Kidney glomerular epithelial cell (primary cell): ENCODE data around the gene NR4A3.
A peak's percentile ranks its signal among the peaks of the same experiment; 100 is the strongest.
"Not testable (repeated sequence)": the region's sequence is repeated elsewhere in the genome, so short reads cannot be mapped to it uniquely, and the experiment has no call there.

Source experiments
- DNase-seq: peaks from one replicate; lab custom pipeline; 2025; lab: John Stamatoyannopoulos, UW

The NR4A3 gene

DNA sequence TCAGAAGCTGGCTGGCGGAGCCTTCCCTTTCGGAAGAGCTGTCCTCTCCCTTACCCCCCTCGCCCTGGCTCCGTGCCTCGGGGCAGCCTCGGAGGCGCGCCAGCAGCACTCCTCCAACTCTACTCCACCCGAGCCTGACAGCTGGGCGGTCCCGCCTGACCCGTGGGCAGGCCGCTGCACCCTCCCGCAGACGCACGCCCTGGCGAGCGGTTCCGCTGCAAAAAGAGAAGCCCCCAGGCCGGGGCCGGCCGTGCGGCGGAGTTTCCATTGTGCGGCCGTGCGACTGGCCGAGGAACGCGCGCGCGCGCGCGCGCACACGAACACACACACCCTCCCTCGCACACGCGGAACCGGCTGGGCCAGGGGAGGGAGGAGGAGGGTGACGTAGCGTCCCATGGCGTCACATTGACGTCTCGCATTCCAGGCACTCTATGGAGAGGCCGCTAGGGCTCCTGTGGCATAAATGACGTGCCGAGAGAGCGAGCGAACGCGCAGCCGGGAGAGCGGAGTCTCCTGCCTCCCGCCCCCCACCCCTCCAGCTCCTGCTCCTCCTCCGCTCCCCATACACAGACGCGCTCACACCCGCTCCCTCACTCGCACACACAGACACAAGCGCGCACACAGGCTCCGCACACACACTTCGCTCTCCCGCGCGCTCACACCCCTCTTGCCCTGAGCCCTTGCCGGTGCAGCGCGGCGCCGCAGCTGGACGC lies at the start of gene NR4A3:
TSS of gene NR4A3 (plus strand) at position 490 of the 713 bp plus-strand sequence. CDS start 6,158 bp downstream, outside the sequence.
- DNase-seq, result peak; percentile 88

DNA sequence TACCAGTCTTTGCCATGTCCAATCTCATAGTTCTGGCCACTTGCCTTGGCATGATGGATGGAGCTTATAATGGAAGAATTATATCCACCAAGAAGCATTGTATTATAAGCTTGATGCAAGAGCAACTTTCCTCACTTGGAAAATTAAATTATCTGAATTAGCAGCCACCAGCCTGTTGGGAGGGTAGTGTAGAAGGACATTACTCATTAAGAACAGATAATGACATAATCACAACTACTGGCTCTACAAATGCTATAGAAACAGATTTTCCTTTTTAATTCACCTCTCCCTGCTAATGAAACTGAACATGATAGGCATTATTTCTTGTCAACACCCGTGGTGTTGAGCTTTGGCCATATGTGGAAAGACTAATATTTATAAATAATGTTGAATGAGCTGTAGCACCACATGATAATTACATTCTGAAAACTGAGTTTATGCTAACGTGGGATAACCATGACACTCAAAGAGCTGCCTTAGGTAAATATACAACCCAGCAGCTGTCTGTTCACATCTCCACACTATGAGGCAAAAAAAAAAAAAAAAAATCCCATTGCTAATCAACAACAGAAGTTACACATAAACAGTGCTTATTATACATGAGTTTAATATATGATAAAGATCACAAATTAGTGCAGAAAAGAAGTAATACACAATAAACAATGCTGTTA lies 48.1 kb upstream of the NR4A3 start:
- DNase-seq, result no peak

DNA sequence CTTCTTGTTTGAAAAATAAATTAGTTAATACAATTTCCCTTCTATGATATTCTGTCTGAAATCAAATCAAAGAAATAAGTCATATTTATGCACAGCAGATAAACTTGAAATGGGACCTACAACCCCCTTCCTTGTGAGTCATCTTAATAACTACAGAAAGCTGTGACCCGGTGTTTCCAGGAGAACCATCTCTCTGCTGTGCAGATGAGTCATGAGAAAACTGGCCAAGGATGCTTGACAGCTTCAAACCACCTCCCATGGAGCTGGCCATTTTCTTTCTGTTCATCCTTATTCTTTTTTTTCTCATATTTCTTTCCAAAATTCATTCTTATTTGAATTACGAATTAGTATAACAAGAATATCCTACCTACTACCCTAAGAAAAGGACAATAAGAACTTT lies 43.4 kb upstream of the NR4A3 start:
- peak; percentile 76 for DNase-seq

DNA sequence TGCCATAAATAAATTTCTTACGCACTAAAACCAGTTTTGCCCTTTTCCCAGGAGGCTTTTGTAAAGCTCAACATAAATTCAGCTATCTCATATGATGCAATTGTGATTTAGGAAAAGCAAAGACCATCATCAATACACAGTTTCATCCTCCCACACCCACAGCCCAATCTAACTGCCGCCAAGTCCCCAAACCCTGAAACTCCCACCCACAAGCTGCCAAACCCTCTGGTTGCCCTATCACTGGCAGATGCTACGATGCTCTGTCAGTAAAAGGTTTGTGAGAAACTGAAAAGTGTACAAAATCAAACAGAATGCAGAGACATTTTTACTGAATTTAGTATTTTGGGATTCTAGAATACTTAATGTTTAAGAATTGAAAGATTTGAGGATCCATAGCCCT lies 42.8 kb upstream of the NR4A3 start:
- DNase-seq, result no peak

DNA sequence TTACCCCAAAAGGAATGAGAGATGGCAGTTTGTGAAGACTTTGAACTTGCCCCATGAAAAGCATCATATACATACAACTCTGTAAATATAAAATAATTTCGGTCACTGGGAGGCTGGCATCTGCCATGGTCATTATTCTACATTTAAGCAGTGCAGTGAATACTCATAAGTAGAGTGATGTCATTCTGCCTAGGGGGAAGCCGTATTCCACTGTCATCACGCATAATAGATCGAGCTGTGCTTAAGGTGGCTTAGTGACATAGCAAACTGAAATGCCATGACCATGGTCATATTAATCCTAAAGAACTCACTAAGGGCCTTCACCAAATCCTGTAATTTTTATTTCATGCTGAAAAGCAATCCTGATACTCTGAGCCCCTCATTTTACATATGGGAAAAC lies 42.4 kb upstream of the NR4A3 start:
- DNase-seq, result no peak

DNA sequence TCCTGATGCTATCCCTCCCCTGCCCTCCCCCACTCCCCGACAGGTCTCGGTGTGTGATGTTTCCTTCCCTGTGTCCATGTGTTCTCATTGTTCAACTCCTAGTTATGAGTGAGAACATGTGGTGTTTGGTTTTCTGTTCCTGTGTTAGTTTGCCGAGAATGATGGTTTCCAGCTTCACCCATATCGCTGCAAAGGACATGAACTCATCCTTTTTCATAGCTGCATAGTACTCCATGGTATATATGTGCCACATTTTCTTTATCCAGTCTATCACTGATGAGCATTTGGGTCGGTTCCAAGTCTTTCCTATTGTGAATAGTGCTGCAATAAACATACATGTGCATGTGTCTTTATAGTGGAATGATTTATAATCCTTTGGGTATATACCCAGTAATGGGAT lies 39.3 kb upstream of the NR4A3 start:
- DNase-seq, result not testable (repeated sequence)

DNA sequence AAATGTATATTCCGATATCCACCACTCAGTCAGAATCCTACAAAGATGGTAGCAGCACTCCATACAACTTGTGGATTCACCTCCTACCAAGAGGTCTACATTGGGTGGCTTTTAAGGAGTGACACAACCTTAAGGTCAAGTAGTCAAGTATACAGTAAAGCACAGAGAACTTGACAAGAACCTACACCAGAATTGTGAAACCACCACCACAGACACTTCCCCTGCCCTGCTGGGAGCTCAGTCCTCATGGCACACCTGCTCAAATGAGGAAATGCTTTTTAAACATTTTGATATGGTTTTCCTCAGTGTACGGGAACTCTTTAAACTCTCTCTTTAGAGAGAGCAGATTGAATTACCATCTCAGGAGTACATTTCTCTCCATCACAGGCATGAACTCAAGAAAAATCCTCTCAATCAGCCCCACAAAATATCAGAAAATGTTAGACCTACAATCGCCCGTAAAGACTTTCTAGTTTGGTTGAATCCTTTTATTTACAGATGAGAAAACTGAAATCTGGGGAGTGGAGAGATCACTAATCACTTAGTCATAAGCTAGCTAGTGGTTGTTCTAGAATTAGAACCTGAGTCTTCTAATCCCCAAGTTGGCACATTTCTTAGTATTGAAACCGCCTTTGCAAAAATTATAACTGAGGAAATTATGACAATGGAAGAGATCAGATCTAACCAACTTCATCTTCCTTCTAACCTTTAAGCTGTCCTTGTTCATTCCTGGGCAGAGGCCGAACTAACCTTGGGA lies 38.5 kb upstream of the NR4A3 start:
- no peak for DNase-seq

DNA sequence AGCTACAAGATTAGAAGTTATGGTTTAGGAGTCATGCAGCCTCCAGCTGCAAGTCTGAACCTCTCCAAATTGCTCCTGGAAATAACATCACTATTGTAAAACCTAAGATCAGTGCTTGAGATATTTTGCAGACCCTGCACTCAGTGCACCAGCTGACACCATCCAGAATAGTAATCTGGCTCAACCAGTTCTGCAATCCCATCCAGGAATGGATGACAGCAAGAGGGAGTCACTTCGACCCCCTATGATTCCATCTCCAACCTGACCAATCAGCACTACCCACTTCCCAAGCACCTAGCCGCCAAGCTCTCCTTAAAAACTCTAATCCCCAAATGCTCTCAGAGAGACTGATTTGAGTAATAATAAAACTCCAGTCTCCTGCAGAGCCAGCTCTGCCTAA lies 37.9 kb upstream of the NR4A3 start:
- DNase-seq, result no peak

DNA sequence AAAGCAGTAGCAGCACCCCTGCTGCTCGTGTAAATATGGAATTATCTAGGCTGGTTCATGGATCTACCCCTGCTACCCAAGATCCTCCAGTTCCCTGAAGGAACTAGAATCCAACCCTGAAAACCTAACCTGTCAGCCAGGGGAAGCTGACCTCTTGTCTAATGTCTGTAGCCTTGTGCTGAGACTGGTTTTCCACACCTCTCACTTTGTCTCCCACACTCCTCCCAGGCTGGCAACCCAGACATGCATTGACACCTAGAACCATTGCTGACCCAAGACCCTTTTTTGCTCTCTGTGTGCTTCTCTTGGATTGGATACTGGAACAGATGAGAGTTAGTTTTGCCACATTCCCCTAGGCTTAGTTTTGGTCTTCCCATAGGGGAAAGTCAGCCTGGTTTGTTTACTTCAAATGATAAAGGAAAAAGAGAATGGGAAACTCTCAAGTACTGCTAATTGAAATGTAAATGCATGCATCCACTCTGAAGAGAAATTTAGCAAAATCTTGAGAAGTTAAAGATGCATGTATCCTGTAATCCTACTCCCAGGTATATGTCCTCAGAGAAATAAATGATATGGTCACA lies 36.6 kb upstream of the NR4A3 start:
- DNase-seq, result no peak

DNA sequence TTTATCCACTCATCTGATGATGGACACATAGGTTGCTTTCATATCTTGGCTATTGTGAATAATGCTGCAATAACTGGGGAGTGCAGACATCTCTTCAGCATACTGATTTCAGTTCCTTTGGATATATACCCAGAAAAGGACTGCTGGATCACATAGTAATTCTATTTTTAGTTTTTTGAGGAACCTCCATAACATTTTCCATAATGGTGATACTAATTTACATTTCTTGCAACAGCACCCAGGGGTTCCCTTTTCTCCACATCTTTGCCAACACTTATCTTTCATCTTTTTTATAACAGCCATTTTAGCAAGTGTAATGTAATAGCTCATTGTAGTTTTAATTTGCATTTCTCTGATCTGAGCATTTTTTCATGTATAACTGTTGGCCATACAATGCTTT lies 34.1 kb upstream of the NR4A3 start:
- DNase-seq, result no peak

DNA sequence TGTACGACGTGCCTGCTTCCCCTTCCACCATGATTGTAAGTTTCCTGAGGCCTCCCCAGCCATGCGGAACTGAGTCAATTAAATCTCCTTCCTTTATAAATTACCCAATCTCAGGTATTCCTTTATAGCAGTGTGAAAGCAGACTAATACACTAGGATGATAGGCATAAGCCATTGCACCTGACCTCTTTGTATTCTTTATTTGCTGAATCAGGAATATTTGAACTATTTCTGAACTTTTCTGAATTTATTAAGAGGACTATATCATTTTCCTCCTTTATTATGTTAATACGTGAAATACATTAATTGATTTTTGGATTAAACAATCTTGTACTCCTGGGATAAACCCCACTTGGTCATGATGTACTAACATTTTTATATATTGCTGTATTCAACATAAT lies 28.2 kb upstream of the NR4A3 start:
- no peak for DNase-seq

DNA sequence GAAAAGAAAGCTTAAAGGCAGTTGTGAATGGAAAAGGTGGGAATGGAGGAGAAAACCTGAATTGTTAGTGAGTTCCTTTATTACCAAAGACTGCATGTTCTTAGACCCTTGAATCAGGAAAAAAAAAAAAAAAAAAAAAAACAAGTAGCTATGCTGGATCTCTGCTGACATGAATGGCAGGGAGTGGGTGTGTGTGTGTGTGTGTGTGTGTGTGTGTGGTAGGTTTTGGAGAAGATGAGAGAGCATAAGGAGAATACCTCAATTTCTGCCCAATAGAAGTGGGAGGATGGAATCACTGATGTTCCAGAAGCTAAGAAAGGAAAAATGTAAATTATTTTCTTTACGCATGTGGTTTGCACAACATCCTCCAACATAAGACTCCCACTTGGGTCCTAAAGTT lies 25.5 kb upstream of the NR4A3 start:
- no peak for DNase-seq

DNA sequence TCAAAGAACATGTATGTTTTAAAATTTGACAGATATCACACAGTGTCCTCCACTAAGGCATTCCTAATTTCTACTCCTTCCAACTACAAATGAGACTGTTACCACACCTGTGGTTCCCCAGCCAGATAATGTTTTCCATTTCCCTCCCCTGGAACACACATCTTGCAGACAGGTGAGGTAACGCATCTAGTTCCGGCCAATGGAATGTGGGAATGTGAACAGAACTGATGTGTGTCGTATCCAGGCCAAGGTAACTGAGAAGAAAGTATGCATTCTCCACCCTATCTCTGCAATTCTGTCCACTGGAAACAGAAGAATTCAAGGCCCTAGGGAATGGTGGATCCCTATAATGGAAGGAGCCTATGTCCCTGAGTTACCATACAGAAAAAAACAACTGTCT lies 19.9 kb upstream of the NR4A3 start:
- DNase-seq, result no peak

DNA sequence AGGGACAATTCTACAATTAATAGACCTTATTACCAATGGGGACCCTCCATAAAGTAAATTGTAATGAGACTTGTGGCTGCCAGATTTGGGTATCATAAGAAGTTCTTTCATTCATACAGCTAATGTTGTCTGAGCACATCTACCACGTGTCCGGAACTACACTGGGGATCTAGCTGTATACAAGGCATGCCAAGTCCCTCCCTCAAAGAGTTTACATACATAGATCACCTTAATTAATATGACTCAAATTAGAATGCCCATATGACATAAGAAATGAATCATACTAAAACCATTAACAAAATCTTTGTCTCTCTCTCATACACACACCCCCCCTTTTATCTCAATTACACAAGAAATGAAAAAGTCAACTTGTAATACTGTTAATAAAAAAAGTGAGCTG lies 18.0 kb upstream of the NR4A3 start:
- no peak for DNase-seq

DNA sequence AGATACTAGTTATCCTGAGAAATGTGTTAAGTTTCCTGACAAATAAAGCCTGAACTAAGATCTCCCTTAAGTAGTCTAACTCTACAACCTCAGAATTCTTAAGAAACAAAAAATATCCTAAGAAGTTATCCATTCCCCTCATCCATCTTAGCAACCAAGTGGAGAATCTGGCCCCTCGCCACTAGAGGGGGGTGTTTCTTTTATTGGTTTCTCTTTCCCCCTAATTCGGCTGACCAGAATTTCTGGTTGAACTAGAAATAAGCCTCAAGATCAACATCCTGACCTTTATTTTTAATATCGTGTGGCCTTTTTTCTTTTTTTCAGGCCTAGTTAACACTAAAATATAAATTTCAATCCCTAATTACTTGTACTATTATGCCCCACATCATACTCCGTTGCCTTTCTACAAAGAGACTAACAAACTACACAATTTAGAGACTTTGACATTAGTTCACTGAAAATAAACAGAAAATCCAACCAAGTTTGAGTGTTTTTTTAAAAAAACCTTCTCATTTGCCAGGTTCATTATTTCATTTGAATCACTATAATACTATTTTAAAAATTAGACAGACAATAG lies 14.3 kb upstream of the NR4A3 start:
- peak; percentile 61 for DNase-seq

DNA sequence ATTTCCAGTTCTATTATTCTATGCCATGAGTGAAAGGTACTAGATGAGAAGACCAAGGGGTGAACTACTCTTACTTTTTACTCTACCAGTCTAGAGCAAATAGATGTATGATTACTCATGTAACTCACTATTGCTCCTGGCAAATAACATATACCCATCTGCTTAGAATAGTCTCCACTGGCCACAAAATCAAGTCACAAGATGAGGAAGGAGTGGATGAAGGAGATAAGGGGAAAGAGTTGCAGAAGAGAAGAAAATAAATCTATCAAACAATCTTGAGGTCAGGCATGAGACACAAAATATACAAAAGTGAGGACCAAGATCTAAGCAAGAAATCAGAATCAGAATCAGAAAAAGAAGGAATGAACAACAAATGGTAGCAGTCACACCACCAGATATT lies 13.7 kb upstream of the NR4A3 start:
- no peak for DNase-seq

DNA sequence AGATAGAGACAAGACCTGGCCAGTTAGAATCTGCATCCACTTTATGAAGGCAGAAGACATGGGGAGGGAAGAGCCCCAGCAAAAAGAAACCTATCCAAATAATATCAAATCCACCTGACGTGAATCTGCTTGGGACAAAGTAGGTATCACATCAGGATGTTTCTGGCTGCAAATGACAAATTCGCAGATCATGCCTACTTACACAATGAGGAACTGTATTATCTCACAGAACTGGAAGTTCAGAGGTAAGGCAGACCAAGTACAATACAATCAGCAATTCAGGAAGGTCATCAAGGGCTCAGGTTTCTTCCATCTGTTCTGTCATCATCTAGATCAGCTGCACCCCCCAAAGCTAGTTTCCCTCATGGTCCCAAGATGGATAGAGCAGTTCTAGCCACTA lies 13.2 kb upstream of the NR4A3 start:
- no peak for DNase-seq

DNA sequence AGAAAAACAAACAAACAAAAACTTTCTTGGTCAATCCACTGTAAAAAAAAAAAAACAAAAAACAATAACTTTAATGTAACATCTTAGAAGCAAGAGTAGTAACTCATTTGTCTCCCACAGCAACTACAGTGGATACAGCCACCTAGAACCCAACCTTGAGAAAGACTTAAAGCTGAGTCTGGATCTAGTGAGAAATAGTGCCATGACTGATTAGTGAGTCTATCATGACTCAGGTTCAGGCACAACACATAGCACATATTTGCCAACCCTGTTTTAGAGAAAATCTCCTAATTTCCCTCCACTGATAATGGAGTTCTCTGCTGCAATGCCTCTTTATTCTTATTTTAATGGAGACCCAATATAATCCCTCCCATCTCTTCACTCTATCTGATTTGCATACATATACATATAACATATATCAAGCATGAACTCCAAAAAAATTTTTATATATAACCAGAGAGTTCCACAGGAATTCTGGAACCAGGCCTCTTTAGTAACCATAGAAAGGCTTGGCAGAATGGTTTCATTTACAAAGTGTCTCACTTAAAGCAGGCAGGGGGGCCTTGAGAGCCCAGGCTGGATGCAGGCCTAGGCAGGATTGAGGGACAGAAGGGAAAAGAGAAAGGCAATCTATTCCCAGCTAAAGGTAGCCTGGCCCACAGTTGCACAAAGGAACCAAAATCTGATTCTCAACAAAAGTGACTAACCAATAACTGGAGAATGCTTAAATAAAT lies 11.9 kb upstream of the NR4A3 start:
- DNase-seq, result no peak

DNA sequence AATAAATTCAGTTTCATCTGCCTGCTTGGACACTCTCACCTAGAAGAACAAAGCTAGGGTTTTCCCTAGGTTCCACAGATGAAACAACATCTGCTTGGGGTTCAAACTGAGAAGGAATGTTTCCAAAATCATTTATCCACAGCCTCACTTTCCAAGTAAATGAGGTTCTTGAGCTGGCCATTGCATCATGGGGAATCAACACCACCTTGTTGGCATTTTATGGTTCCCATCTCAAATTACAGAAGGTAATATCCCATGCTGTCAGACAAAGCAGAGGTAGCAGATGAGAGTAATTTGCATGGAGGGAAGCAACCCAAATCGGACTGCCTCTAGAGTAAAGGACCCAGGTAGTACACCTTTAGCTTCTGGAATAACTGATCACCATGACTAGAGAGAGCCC lies 10.5 kb upstream of the NR4A3 start:
- no peak for DNase-seq

DNA sequence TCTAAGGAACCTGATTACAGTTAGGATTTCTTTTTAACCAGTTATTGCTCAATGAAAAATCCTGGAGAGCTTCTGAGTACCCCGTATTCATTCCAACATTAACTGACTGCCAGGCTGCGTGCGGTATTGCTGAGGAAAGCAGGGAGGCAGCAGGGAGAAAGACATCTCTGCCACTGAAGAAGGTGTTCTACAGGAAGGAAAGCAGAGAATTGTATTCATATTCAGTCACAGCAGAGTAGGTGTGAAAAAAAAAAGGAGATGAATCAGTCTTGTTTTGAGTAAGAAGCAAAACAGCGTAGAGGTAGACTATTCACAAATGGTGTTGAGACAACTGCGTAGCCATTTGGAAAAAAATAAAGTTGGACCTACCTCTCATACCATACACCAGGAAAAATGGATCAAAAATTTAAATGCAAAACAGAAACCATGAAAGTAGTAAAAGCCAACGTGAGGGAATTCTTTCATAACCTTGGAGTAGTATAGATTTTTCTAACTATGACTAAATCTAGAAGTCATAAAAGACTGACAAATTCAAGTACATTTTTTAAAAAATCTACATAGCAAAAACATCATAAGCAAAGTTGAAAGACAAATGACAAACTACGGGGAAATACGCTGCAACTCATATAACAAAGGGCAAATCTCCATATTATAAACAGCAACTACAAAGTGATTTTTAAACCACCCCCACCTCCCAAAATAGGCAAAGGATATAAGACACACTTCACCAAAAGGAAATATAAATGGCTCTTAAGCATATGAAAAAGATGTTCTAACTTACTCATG lies 9.9 kb upstream of the NR4A3 start:
- no peak for DNase-seq

DNA sequence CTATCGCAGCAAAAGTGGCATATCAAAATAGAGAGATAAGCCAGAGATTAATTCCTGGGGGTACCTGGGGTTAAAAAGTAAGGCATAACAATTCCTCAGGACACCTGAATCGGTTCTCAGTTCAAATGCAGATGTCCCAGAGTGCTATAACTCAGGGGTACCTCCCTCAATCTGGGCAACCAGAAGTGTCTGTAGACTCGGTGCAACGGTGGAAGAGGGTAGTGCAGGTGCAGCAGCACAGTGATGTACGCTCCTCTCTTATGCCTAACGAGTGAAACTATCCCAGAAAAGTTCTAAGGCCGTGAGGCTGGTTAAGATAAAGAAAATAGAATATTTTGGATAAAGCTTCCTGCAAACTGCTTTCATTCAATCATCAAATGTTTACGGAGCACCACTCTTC lies 7.9 kb upstream of the NR4A3 start:
- DNase-seq, result no peak
